ENCODE data around the gene ZNF550.
"Not testable (repeated sequence)": the region's sequence is repeated elsewhere in the genome, so short reads cannot be mapped to it uniquely, and the experiment has no call there.

The ZNF550 gene

DNA sequence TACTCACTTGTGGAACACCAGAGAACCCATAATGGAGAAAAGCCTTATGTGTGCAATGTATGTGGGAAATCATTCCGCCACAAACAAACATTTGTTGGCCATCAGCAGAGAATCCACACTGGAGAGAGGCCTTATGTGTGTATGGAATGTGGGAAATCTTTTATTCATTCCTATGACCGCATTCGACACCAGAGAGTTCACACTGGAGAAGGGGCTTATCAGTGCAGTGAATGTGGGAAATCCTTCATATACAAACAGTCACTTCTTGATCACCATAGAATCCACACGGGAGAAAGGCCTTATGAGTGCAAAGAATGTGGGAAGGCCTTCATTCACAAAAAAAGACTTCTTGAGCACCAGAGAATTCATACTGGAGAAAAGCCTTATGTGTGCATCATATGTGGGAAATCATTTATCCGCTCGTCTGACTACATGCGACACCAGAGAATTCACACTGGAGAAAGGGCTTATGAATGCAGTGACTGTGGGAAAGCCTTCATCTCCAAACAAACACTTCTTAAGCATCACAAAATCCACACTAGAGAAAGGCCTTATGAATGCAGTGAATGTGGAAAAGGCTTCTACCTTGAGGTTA lies 21.6 kb downstream of the ZNF550 start:
- in situ Hi-C loops (cut with HindIII; ENCODE audit: low sequenced_read_pairs): no loop called here

DNA sequence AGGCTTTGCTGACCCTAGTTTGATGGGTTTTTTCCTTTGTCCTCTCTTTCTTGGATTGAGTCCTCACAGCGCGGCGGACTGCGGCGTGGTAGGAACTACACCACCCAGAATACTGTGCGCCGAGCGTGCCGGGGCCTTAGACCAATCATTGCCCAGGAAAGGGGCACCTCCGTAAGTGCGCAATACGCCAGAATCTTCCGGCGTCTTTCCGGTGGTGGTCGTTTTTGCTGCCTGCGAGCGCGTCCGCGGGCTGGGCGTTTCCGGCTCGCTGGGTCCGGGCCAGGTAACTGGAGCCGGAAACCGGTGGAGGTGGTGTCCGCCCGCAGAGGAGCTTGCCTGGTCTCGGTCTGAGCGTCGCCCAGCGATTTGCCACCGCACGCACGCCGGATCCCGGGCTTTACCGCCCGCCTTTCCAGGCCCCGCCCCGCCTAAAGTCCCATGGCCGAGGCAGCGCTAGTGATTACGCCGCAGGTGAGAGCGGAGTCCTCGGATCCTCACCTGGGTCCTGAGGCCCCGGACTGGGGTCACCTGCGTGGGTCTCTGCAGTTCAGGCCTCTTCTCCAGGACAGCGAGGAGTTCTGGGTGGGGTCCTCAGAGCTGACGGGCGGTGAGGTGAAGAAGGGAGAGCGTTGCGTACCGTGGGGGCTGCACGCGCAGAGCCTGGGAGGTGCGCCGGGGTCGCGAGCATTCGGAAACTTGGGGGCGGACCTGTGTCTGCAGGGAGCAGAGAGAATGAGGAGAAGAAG lies 32.4 kb downstream of the ZNF550 start, which contains the start of gene ZNF549:
ZNF549 (plus strand) TSS at position 221 of the 746 bp plus-strand sequence; CDS start at position 439, 218 bp downstream.
- in situ Hi-C loops (cut with HindIII; ENCODE audit: low sequenced_read_pairs): no loop called here

DNA sequence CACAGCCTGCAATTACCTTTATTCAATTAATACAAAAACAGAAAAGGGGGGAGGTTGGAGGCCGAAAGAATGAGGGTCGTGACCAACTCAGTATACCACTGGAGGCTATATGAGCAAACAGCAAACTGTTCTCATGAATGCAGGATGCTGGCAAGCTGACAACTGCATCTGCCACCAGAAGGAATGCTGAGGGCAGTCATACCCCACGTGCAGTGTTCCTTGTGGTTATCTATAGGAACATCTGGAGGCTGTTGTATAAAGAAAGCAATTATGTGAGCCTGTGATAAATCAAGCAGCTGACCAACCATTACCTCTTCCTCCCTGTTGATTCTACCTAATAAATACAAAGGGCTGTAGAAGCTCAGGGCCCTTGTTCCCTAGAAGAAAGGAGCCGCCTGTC lies 41.6 kb downstream of the ZNF550 start:
- in situ Hi-C loops (cut with HindIII; ENCODE audit: low sequenced_read_pairs): not testable (repeated sequence)

DNA sequence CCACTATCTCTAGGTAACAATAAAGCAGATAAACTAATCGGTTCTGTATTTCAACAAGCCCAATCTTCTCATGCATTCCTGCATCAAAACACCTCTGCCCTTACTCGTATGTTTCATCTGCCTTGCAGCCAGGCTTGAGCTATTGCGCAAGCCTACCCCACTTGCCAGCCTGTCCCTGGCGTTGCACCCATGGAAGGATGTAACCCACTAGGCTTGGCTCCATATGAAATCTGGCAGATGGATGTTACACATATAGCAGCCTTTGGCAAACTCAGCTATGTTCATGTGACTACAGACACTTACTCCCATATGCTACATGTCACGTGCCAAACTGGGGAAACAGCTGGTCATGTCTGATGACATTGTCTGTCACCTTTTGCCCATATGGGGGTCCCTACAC lies 44.4 kb downstream of the ZNF550 start:
- in situ Hi-C loops (cut with HindIII; ENCODE audit: low sequenced_read_pairs): no loop called here

DNA sequence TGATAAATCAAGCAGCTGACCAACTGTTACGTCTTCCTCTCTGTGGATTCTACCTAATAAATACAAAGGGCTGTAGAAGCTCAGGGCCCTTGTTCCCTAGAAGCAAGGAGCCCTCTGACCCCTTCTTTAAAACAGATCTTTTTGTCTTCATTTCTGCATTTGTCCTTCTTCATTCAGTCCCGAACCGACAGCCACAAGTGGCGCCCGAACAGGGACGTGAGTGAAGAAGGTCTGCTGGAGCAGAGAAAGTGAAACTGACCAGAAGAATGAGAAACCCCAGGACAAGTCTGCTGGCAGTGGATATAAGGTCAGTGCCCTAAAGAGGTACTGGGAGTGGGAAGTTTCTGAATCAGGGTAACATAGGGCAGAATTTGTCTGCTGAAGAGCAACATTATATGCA lies 46.8 kb downstream of the ZNF550 start:
- in situ Hi-C loops (cut with HindIII; ENCODE audit: low sequenced_read_pairs): no loop called here

DNA sequence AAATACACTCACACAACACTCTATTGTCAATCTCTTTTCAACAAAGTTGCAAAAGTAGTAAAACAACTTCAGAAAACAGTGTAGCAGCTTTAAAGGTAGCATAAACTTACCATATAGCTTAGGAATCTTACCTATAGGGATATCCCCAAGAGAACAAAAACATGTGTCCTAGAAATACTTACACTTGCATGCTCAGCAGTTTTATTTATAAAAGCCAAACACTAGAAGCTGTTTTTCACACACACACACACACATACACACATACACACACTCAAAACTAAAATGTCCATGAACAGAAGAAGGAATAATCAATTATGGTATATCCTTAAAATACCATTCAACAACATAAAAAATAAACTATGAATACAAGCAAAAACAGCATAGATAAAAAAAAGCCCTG lies 48.2 kb downstream of the ZNF550 start:
- in situ Hi-C loops (cut with HindIII; ENCODE audit: low sequenced_read_pairs): no loop called here

DNA sequence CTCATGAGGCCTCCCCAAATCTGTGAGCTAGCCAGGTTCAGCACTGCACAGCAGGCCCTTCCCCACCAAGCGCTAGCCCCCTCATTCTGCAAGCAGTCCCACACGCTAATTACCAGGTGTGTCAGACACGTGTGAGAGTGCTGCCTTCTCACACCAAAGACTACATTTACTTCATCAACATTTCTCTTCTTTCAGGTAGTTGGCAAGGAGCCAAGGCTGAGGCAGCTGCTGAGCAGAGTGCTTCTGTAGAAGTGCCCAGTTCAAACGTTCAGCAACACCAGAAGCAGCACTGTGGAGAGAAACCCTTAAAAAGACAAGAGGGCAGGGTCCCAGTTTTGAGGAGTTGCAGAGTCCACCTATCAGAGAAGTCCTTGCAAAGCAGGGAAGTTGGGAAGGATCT lies 53.5 kb downstream of the ZNF550 start:
- in situ Hi-C loops (cut with HindIII; ENCODE audit: low sequenced_read_pairs): no loop called here

DNA sequence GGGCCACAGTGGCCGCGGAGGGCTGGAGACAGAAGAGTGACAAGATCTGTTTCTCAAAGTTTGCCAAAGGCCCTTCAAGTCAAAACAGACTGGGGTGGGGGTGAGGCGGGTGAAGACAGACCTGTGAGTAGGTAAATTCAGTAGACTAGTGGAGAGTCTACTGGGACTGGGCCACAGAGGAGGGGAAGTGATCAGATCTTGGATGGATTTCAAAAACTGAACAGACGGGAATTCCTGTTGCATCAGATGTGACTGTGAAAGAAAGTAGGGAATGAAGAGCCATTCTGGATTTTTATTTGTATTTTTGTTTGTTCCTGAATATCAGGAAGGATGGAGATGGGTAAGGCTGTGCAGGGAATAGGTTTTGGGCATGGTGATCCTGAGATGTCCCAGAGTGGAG lies 59.3 kb downstream of the ZNF550 start:
- in situ Hi-C loops (cut with HindIII; ENCODE audit: low sequenced_read_pairs): not testable (repeated sequence)

DNA sequence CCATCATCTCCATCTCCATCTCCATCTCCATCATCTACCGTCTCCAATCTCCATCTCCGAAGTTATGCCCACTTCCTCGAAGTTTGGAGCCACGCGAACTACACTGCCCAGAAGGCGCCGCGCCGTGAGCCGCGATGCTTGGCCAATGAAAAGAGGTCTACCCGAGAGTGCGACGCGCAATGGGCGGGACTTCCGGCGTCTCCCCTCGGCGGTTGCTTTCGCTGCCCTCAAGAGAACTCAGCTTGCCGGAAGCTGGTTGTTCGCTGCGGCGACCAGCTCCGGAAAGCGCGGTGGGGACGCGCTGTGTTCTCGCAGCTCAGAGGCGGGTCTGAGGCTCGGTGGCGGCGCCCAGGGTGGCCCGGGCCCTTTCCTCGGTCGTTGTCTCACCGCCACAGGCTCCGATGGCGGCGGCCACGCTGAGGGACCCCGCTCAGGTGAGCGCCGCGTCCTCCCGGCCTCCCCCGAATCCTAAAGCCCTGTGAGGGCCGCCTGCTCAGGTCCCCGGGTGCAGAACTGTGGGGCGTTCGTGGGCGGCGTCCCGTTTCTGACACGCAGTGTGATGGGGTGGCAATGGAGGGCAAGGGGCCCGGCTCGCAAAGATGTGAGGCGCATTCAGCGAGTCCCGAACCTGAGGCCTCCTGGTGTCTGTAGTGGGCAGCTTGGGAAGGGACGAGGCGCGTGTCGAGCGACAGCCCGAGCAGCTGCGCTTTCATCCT lies 59.8 kb downstream of the ZNF550 start, which contains the start of gene ZNF773:
ZNF773 (plus strand) TSS at position 259 of the 716 bp plus-strand sequence; CDS start at position 402, 143 bp downstream.
- in situ Hi-C loops (cut with HindIII; ENCODE audit: low sequenced_read_pairs): not testable (repeated sequence)

DNA sequence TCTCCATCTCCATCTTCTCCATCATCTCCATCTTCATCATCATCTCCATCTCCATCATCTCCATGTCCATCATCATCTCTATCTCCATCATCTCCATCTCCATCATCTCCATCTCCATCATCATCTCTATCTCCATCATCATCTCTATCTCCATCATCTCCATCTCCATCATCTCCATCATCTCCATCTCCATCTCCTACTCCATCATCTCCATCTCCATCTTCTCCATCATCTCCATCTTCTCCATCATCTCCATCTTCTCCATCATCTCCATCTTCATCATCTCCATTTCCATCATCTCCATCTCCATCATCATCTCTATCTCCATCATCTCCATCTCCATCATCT lies 60.4 kb downstream of the ZNF550 start:
- in situ Hi-C loops (cut with HindIII; ENCODE audit: low sequenced_read_pairs): not testable (repeated sequence)

DNA sequence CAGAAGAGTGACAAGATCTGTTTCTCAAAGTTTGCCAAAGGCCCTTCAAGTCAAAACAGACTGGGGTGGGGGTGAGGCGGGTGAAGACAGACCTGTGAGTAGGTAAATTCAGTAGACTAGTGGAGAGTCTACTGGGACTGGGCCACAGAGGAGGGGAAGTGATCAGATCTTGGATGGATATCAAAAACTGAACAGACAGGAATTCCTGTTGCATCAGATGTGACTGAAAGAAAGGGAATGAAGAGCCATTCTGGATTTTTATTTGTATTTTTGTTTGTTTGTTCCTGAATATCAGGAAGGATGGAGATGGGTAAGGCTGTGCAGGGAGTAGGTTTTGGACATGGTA lies 71.4 kb downstream of the ZNF550 start:
- in situ Hi-C loops (cut with HindIII; ENCODE audit: low sequenced_read_pairs): not testable (repeated sequence)

DNA sequence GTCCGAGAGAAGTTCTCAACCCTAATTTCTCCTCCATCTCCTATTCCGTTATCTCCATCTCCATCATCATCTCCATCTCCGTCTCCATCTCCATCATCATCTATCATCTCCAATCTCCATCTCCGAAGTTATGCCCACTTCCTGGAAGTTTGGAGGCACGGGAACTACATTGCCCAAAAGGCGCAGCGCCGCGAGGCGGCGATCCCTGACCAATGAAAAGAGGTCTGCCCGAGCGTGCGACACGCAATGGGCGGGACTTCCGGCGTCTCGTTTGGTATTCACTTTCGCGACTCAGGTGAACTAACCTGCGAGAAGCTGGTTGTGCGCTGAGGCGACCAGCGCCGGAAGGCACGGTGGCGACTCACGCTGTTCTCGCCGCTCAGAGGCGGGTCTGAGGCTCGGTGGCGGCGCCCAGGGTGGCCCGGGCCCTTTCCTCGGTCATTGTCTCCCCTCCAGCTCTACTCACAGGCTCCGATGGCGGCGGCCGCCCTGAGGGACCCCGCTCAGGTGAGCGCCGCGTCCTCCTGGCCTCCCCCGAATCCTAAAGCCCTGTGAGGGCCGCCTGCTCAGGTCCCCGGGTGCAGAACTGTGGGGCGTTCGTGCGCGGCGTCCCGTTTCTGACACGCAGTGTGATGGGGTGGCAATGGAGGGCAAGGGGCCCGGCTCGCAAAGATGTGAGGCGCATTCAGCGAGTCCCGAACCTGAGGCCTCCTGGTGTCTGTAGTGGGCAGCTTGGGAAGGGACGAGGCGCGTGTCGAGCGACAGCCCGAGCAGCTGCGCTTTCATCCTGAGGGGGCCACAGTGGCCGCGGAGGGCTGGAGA lies 72.0 kb downstream of the ZNF550 start, which contains the start of gene ZNF419:
ZNF419 (plus strand) TSS at position 274 of the 822 bp plus-strand sequence; CDS start at position 475, 201 bp downstream.
- in situ Hi-C loops (cut with HindIII; ENCODE audit: low sequenced_read_pairs): not testable (repeated sequence)

All from DLD1 (cell line).